PC-9 (cell line): Measurements from ENCODE around the gene VPS50.

ENCODE experiments used
- CTCF ChIP-seq: fragments of 200-600 bp; sonication (generic); conservative IDR thresholded peaks from 2 replicates; pipeline ENCODE4 v1.6.1; 2017; ENCODE audit warnings: mixed run types, antibody characterized with exemption, mild to moderate bottlenecking, moderate library complexity
- EZH2 ChIP-seq: fragments of 200-600 bp; sonication (generic); IDR thresholded peaks from 2 replicates; pipeline ENCODE4 v1.8.0; 2017; ENCODE audit warnings: antibody characterized with exemption, low read depth

DNA sequence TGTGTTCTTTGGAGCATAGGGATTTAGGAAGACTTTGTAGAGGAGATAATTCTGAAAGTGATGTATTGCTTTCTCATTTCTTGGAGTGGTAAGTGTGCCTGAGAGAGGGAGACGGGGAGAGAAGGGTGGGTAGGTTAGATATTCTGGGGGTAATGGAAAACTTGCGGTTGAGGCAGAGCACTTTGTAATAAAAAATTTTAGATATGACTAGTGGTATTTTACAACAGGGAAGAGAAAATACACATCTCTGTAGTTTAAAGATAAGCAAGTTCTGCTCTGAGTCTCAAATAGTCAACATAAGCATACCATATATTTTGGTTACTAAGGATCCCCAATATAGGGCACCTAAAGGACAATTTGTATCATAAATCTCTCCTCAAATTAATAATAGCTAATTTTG is 6.6 kb downstream of the VPS50 start:
- TF ChIP-seq CTCF, result no peak
- no peak for TF ChIP-seq EZH2
